Liver (tissue), 3 donors: ENCODE results near the gene FES.

ENCODE experiments used
- ATF3 ChIP-seq: IDR thresholded peaks from 2 replicates; pipeline ENCODE4 v1.6.1; 2016; ENCODE audit warnings: antibody characterized with exemption
- CTCF ChIP-seq: fragments of 150-350 bp; IDR thresholded peaks from 2 replicates; pipeline ENCODE4 v1.5.1; 2017; ENCODE audit warnings: improper control_type of control experiment, low read depth, low read length; ENCODE audit not compliant: missing input control
- FOXA1 ChIP-seq: IDR thresholded peaks from 2 replicates; pipeline ENCODE4 v1.6.1; 2016; ENCODE audit warnings: antibody characterized with exemption
- FOXA2 ChIP-seq: IDR thresholded peaks from 2 replicates; pipeline ENCODE4 v1.6.1; 2016; ENCODE audit warnings: antibody characterized with exemption
- GABPA ChIP-seq, 2 donors: IDR thresholded peaks in 1 of 2; conservative IDR thresholded peaks in 1 of 2; 2 replicates each; pipeline ENCODE4 v1.6.1; 2016; ENCODE audit warnings: antibody characterized with exemption in 2 of 2, mild to moderate bottlenecking in 1 of 2, moderate library complexity in 1 of 2
- HNF4A ChIP-seq, 2 donors: conservative IDR thresholded peaks; 2 replicates each; pipeline ENCODE4 v1.6.1; 2016; ENCODE audit warnings: antibody characterized with exemption in 2 of 2, mild to moderate bottlenecking in 2 of 2
- JUND ChIP-seq, 2 donors: IDR thresholded peaks; 2 replicates each; pipeline ENCODE4 v1.6.1; 2016; ENCODE audit warnings: antibody characterized with exemption in 2 of 2
- MAX ChIP-seq: IDR thresholded peaks from 2 replicates; pipeline ENCODE4 v1.6.1; 2016; ENCODE audit warnings: antibody characterized with exemption
- RAD21 ChIP-seq, 2 donors: IDR thresholded peaks; 2 replicates each; pipeline ENCODE4 v1.6.1; 2016; ENCODE audit warnings: antibody characterized with exemption in 2 of 2, mild to moderate bottlenecking in 2 of 2
- REST ChIP-seq: IDR thresholded peaks from 2 replicates; pipeline ENCODE4 v1.6.1; 2016; ENCODE audit warnings: antibody characterized with exemption, mild to moderate bottlenecking
- SP1 ChIP-seq: IDR thresholded peaks from 2 replicates; pipeline ENCODE4 v1.6.1; 2018; ENCODE audit warnings: antibody characterized with exemption, mild to moderate bottlenecking
- TAF1 ChIP-seq: conservative IDR thresholded peaks from 2 replicates; pipeline ENCODE4 v1.6.1; 2016; ENCODE audit warnings: antibody characterized with exemption, mild to moderate bottlenecking
- YY1 ChIP-seq: IDR thresholded peaks from 2 replicates; pipeline ENCODE4 v1.6.1; 2016; ENCODE audit warnings: antibody characterized with exemption, mild to moderate bottlenecking
- ZBTB33 ChIP-seq: IDR thresholded peaks from 2 replicates; pipeline ENCODE4 v1.6.1; 2016; ENCODE audit warnings: antibody characterized with exemption
- donor health status: healthy.
- donor health status: healthy.

- TF ChIP-seq CTCF: no peak
- TF ChIP-seq FOXA2: no peak
- no peak for TF ChIP-seq GABPA (IDR thresholded peaks at IDR 0.05 in 1 of 2, conservative IDR thresholded peaks at IDR 0.05 in 1 of 2)
- TF ChIP-seq ATF3: no peak
- no peak for TF ChIP-seq REST
- TF ChIP-seq SP1: no peak
- TF ChIP-seq TAF1: no peak
- TF ChIP-seq ZBTB33: no peak
- no peak for TF ChIP-seq JUND (IDR thresholded peaks at IDR 0.05)
- no peak for TF ChIP-seq RAD21 (IDR thresholded peaks at IDR 0.05)
- TF ChIP-seq MAX: no peak
- TF ChIP-seq FOXA1: no peak
- TF ChIP-seq HNF4A (conservative IDR thresholded peaks at IDR 0.05): no peak
- no peak for TF ChIP-seq YY1
These were observed 7.7 kb downstream of the FES start for GRCh38 chr15:90892023-90892422.
